ENCODE data around the gene RABGAP1.
"Not testable (repeated sequence)": the region's sequence is repeated elsewhere in the genome, so short reads cannot be mapped to it uniquely, and the experiment has no call there.

The RABGAP1 gene

GRCh38 chr9:122940749-122941581 lies at the start of gene RABGAP1:
Gene RABGAP1 (plus strand): TSS chr9:122941020. CDS start chr9:122957060, 16,040 bp downstream.
- peak; percentile 91 for DNase-seq

GRCh38 chr9:122897969-122898368 lies 42.9 kb upstream of the RABGAP1 start:
- no peak for DNase-seq

- DNase-seq, result no peak
Observed at GRCh38 chr9:122900791-122901190, 40.0 kb upstream of the RABGAP1 start.

GRCh38 chr9:122904466-122904822 lies 36.4 kb upstream of the RABGAP1 start:
- DNase-seq, result peak; percentile 35

- DNase-seq, result peak; percentile 98
Observed at GRCh38 chr9:122904823-122905710, 35.8 kb upstream of the RABGAP1 start, which contains the start of gene RC3H2. Gene RC3H2 (minus strand): TSS chr9:122905359. CDS start chr9:122897509, 7,850 bp downstream.

- not testable (repeated sequence) for DNase-seq
Observed at GRCh38 chr9:122906122-122906521, 34.7 kb upstream of the RABGAP1 start.

- no peak for DNase-seq
Observed at GRCh38 chr9:122912671-122912963, 28.2 kb upstream of the RABGAP1 start.

- peak; percentile 66 for DNase-seq
Observed at GRCh38 chr9:122912964-122913673, 27.7 kb upstream of the RABGAP1 start, which contains the start of gene ZBTB6. Gene ZBTB6 (minus strand): TSS chr9:122913323. CDS start chr9:122912072, 1,251 bp downstream.

GRCh38 chr9:122918310-122918709 lies 22.5 kb upstream of the RABGAP1 start:
- no peak for DNase-seq

- DNase-seq, result no peak
Observed at GRCh38 chr9:122922713-122923112, 18.1 kb upstream of the RABGAP1 start.

- DNase-seq, result no peak
Observed at GRCh38 chr9:122923947-122924346, 16.9 kb upstream of the RABGAP1 start.

GRCh38 chr9:122929796-122930354 lies 10.9 kb upstream of the RABGAP1 start:
- DNase-seq, result no peak

- no peak for DNase-seq
Observed at GRCh38 chr9:122930541-122931225, 10.1 kb upstream of the RABGAP1 start.

GRCh38 chr9:122931226-122932121 lies 9.3 kb upstream of the RABGAP1 start, which contains the start of gene ZBTB26:
Gene ZBTB26 (minus strand): TSS chr9:122931512. CDS start chr9:122919934, 11,578 bp downstream.
- DNase-seq, result peak; percentile 83

- DNase-seq, result no peak
Observed at GRCh38 chr9:122936464-122936863, 4.4 kb upstream of the RABGAP1 start.

GRCh38 chr9:122936883-122937282 lies 3.9 kb upstream of the RABGAP1 start:
- DNase-seq, result no peak

- no peak for DNase-seq
Observed at GRCh38 chr9:122939601-122940000, 1.2 kb upstream of the RABGAP1 start.

GRCh38 chr9:122940454-122940748 lies 419 bp upstream of the RABGAP1 start:
- no peak for DNase-seq

GRCh38 chr9:122941582-122942234 lies 888 bp downstream of the RABGAP1 start:
- DNase-seq, result no peak

All from NCI-H748 treated with DMSO at 0.1 percent for 48 hours (cell line).